ENCODE results near the gene PFDN6.
"Not testable (repeated sequence)": the region's sequence is repeated elsewhere in the genome, so short reads cannot be mapped to it uniquely, and the experiment has no call there.

PFDN6 gene

DNA sequence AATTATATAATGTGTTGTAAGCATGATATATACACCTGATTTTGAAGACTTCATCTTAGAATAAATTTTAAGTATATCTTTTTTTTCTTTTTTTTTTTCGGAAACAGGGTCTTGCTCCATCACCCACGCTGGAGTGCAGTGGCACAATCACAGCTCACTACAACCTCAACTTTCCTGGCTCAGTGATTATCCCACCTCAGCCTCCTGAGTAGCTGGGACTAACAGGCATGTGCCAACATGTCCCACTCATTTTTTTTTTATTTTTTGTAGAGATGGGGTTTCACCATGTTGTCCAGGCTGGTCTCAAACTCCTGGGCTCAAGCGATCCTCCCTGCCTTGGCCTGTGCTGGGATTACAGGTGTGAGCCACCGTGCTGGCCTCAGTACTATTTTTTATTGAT is 34.8 kb upstream of the PFDN6 start:
- no peak overlapping the region for H3K9ac ChIP-seq (ENCODE audit: low read length)
- H3K27me3 ChIP-seq (ENCODE audit: control insufficient read depth, insufficient read depth, low read length) = no peaks in the 10 kb centered on the region
- H3K4me3 ChIP-seq (ENCODE audit: low read length) = no peak overlapping the region
- H3K27ac ChIP-seq (ENCODE audit: low read length) = no peak overlapping the region
- H3K9me3 ChIP-seq (ENCODE audit: control insufficient read depth, low read depth, low read length) = no peaks in the 10 kb centered on the region
- peaks cover 6% of the 10 kb centered on the region for H3K4me1 ChIP-seq (ENCODE audit: control insufficient read depth, low read depth, low read length)
- H3K36me3 ChIP-seq (ENCODE audit: control insufficient read depth, low read depth, low read length) = peaks cover 6% of the 10 kb centered on the region

DNA sequence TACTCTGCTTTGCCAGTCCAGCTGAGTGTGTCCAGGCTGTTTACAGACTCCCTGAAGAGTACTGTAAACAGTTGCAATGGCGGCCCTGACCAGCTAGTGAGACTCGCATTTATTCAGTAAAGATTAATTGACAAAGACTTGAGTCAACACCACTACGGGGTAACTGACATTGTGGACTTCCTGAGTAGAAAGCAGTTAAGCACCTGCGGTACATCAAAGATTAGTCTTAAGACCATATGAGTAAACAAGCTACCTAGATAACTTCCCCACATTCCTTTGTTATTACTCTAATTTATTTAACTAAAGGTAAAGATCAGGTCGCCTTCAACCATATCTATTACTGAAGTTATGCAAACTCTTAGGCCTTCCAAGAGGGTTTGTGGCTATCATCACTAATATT is 30.4 kb upstream of the PFDN6 start:
- Histone ChIP-seq H3K27ac (ENCODE audit: low read length) (no peak overlapping the region), H3K36me3 (ENCODE audit: control insufficient read depth, low read depth, low read length) (peaks cover 24% of the 10 kb centered on the region), H3K9me3 (ENCODE audit: control insufficient read depth, low read depth, low read length) (no peaks in the 10 kb centered on the region), H3K27me3 (ENCODE audit: control insufficient read depth, insufficient read depth, low read length) (no peaks in the 10 kb centered on the region), H3K4me3 (ENCODE audit: low read length) (no peak overlapping the region), H3K9ac (ENCODE audit: low read length) (no peak overlapping the region), H3K4me1 (ENCODE audit: control insufficient read depth, low read depth, low read length) (no peaks in the 10 kb centered on the region)

DNA sequence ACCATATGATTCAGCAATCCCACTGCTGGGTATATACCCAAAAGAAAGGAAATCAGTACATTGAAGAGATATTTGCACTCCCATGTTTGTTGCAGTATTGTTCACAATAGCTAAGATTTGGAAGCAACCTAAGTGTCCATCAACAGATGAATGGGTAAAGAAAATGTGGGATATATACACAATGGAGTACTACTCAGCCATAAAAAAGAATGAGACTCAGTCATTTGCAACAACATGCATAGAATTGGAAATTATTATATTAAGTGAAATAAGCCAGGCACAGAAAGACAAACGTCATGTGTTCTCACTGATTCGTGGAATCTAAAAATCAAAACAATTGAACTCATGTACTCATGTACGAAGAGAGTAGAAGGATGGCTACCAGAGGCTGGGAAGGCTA is 26.9 kb upstream of the PFDN6 start:
- H3K9me3 ChIP-seq (ENCODE audit: control insufficient read depth, low read depth, low read length); H3K4me3 ChIP-seq (ENCODE audit: low read length); H3K4me1 ChIP-seq (ENCODE audit: control insufficient read depth, low read depth, low read length); H3K9ac ChIP-seq (ENCODE audit: low read length); H3K27me3 ChIP-seq (ENCODE audit: control insufficient read depth, insufficient read depth, low read length); H3K27ac ChIP-seq (ENCODE audit: low read length): not testable (repeated sequence)
- H3K36me3 ChIP-seq (ENCODE audit: control insufficient read depth, low read depth, low read length) = peaks cover 42% of the 10 kb centered on the region

DNA sequence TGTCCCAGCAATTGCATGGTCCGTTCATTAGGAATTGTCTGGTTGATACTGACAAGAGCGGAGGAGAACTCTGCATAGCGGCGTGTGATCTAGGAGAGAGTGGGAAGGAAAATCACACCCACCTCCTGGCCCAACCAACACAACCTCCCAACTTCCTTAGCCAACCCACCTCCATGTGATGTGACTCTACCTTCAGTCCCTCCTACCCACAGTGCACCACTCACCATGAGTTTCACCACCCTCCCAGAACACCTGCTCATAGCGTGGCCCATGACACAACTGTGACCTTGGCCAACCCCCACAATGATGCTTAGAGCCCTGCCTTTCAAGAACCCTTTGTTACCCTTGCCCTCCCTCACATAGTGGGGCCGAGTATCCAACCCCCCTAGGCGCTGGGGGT is 25.4 kb upstream of the PFDN6 start:
- H3K36me3 ChIP-seq (ENCODE audit: control insufficient read depth, low read depth, low read length) = peaks cover 49% of the 10 kb centered on the region
- H3K9ac ChIP-seq (ENCODE audit: low read length) = no peak overlapping the region
- no peaks in the 10 kb centered on the region for H3K4me1 ChIP-seq (ENCODE audit: control insufficient read depth, low read depth, low read length)

DNA sequence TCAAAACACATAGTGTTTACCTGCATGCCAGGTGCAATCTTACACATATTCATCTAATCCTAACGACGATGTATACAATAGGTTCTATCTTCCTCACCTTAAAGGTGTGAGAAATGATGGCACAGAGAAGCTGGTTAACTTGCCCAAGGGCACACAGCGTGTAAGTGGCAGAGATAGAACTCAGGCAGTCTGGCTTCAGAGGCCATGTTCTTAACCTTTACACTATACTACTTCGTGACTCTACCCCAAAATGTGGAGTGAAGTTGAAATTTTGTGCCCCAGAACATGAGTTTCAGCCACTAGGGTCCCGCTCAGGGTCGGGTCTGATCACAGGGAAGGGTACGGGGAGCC is 18.3 kb upstream of the PFDN6 start:
- H3K36me3 ChIP-seq (ENCODE audit: control insufficient read depth, low read depth, low read length) = peaks cover 60% of the 10 kb centered on the region
- H3K9ac ChIP-seq (ENCODE audit: low read length) = peak overlapping the region; percentile 87
- H3K4me3 ChIP-seq (ENCODE audit: low read length) = peak overlapping the region; percentile 78
- H3K9me3 ChIP-seq (ENCODE audit: control insufficient read depth, low read depth, low read length) = no peaks in the 10 kb centered on the region
- peak overlapping the region; percentile 95 for H3K27ac ChIP-seq (ENCODE audit: low read length)
- H3K4me1 ChIP-seq (ENCODE audit: control insufficient read depth, low read depth, low read length) = peaks cover 12% of the 10 kb centered on the region
- H3K27me3 ChIP-seq (ENCODE audit: control insufficient read depth, insufficient read depth, low read length) = no peaks in the 10 kb centered on the region

More for the DNA sequence above, 25.4 kb upstream of the PFDN6 start:
- H3K4me3 ChIP-seq (ENCODE audit: low read length) = no peak overlapping the region
- H3K27ac ChIP-seq (ENCODE audit: low read length) = no peak overlapping the region
- no peaks in the 10 kb centered on the region for H3K9me3 ChIP-seq (ENCODE audit: control insufficient read depth, low read depth, low read length)
- no peaks in the 10 kb centered on the region for H3K27me3 ChIP-seq (ENCODE audit: control insufficient read depth, insufficient read depth, low read length)

DNA sequence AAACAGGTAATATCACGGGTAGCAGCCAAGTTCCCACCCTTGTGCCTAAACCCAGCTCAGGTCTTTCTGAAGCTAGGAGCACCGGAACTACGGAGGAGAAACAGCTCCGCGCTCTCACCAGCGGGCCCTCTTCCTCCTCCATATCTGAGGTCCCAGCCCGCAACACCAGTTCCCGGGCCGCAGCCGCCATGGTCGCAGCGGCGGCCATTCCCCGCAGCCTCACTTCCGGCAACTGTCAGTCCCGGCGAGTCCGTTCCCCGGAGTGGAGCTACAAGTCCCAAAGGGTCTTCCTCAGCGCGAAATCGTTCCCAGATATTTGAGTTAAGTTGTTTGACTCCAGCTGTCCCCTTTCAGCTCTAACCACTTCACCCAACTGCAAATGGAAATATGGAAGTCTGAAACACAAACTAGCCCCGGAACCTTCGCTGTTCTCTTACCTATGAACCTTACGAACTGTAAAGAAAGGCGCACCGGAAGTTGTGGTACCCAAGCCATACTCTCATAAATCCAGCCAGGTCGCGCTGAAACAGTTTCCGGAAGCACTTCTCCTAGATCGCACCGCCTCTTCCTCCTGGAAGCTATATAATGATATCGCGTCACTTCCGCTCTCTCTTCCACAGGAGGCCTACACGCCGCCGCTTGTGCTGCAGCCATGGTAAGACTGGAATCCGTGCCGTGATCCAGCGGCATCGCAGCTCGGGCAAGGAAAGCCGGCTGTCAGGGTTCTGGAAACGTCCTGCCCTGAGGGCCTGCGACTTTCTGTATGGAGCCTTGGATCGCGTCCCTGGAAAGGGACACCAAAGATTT is 17.7 kb upstream of the PFDN6 start, which contains the start of the genes RPS18 and VPS52:
Gene RPS18, plus strand, starts transcription at position 608 of the 807 bp plus-strand sequence. Its CDS starts 45 bp downstream, at position 653.
Gene VPS52, minus strand, starts transcription at position 409 of the 807 bp plus-strand sequence. Its CDS starts 201 bp downstream, at position 208.
- peak within 1 kb of the TSS; percentile 95 for H3K27ac ChIP-seq (ENCODE audit: low read length)
- H3K27me3 ChIP-seq (ENCODE audit: control insufficient read depth, insufficient read depth, low read length) = no peaks in the 10 kb centered on the region
- peaks cover 12% of the 10 kb centered on the region for H3K4me1 ChIP-seq (ENCODE audit: control insufficient read depth, low read depth, low read length)
- peaks cover 60% of the 10 kb centered on the region for H3K36me3 ChIP-seq (ENCODE audit: control insufficient read depth, low read depth, low read length)
- H3K4me3 ChIP-seq (ENCODE audit: low read length) = peak within 1 kb of the TSS; percentile 78
- H3K9me3 ChIP-seq (ENCODE audit: control insufficient read depth, low read depth, low read length) = no peaks in the 10 kb centered on the region
- peak within 1 kb of the TSS; percentile 87 for H3K9ac ChIP-seq (ENCODE audit: low read length)

DNA sequence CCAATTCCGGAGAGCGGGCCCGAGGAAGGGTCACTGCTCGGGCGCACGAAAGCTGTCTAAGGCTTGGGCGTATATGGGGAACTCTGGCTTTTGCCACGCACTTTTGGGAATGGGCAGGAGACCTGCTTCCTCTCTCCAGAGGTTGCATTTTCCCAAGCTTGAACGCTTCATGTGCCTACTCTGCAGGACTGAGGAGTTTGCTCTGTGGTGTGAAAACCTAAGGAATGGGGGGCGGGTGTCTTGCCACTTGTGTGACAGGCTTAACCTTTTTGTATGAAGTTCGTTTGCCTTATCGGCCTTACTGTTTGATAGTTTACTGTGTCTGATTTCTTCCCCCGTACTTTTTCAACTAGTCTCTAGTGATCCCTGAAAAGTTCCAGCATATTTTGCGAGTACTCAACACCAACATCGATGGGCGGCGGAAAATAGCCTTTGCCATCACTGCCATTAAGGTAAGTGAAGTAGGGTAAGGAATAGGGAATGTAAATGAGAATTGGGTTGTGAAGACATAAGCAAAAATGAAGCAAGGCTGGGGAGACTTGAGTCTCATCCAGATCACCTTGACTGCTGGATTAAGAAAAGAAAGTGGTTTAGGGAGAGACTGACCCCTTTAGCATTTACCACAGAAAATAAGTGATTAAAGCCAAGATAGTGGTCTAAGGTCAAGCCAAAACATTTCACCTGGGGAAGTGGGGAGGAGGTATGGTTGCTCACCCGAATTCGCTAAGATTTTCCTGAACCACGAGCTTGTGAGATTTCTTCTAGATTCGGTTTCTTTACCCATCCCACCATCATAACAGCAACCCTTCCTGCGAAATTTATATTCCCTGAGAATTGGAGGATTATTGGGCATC is 16.9 kb upstream of the PFDN6 start:
- peak overlapping the region; percentile 50 for H3K27ac ChIP-seq (ENCODE audit: low read length)
- H3K36me3 ChIP-seq (ENCODE audit: control insufficient read depth, low read depth, low read length) = peaks cover 52% of the 10 kb centered on the region
- H3K9ac ChIP-seq (ENCODE audit: low read length) = peak overlapping the region; percentile 87
- H3K4me1 ChIP-seq (ENCODE audit: control insufficient read depth, low read depth, low read length) = peaks cover 12% of the 10 kb centered on the region
- H3K27me3 ChIP-seq (ENCODE audit: control insufficient read depth, insufficient read depth, low read length) = no peaks in the 10 kb centered on the region
- no peaks in the 10 kb centered on the region for H3K9me3 ChIP-seq (ENCODE audit: control insufficient read depth, low read depth, low read length)
- peak overlapping the region; percentile 78 for H3K4me3 ChIP-seq (ENCODE audit: low read length)

DNA sequence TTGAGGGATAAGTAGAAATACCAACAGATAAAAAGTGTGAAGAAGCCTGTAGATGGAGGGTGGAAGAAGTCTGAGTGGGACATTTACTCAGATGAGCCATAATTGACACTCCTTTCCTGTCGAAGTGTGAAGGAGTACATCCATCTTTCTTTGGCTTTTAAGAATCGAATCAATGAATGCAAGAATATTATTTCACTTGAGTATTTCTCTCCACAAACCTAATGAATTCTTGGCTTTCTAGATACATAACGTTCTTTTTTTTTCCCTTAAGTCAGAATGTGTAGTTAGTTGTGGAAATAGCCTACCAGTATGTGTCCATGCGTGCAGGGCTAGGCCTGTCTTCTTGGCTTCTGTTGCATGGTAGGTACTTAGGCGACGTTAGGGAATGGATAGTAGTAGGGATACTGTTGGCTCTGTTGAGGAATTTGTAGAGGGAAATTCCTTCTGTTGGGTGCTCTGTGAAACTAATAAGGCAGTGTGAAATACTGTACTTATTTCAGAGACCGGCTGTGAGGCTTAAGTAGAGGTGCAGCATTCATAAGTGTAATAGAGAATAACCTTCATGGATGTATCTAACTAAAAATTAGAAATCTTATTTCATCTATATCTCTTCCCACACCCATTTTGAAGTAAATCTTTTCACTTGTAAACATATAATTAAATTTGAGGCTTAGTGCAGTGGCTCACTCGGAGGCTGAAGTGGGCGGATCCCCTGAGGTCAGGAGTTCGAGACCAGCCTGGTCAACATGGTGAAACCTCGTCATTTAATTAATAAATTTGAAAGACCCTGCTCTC is 16.1 kb upstream of the PFDN6 start:
- peak overlapping the region; percentile 78 for H3K4me3 ChIP-seq (ENCODE audit: low read length)
- peaks cover 44% of the 10 kb centered on the region for H3K36me3 ChIP-seq (ENCODE audit: control insufficient read depth, low read depth, low read length)
- peaks cover 15% of the 10 kb centered on the region for H3K4me1 ChIP-seq (ENCODE audit: control insufficient read depth, low read depth, low read length)
- no peaks in the 10 kb centered on the region for H3K27me3 ChIP-seq (ENCODE audit: control insufficient read depth, insufficient read depth, low read length)
- H3K9me3 ChIP-seq (ENCODE audit: control insufficient read depth, low read depth, low read length) = no peaks in the 10 kb centered on the region
- H3K27ac ChIP-seq (ENCODE audit: low read length) = no peak overlapping the region
- peak overlapping the region; percentile 87 for H3K9ac ChIP-seq (ENCODE audit: low read length)

DNA sequence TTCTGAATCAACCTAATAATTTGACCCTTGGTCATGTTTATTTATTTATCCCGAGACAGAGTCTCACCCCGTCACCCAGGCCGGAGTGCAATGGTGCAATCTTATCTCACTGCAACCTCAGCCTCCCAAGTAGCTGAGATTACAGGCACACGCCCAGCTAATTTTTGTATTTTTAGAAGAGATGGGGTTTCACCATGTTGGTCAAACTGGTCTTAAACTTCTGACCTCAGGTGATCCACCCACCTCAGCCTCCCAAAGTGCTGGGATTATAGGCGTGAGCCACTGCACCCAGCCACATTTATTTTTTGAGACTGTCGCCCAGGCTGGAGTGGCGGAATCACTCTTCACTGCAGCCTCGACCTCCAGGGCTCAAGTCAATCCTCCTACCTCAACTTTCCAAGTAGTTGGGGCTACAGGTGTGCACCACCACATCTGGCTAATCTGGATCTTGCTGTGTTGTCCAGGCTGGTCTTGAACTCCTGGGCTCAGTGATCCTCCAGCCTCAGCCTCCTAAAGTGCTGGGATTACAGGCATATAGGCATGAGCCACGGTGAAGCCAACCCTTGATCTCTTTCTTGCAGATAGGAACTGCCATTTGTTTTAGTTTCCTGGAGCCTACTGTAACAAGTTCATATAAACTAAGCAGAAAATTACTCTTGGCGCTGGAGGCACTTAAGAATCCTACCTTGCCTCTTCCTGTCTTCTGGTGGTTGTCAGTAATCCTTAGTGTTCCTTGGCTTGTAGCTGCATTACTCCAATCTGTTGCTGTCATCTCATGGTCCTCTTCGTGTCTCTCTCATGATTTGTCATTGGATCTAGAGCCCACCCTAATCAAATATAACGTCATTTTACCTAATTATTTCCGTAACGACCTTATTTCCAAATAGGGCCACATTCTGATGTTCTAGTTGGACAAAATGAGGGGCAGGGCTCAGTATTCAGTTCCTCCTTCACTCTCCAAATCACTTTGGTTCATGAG is 15.2 kb upstream of the PFDN6 start:
- no peaks in the 10 kb centered on the region for H3K27me3 ChIP-seq (ENCODE audit: control insufficient read depth, insufficient read depth, low read length)
- H3K4me1 ChIP-seq (ENCODE audit: control insufficient read depth, low read depth, low read length) = peaks cover 15% of the 10 kb centered on the region
- no peak overlapping the region for H3K27ac ChIP-seq (ENCODE audit: low read length)
- no peaks in the 10 kb centered on the region for H3K9me3 ChIP-seq (ENCODE audit: control insufficient read depth, low read depth, low read length)
- H3K4me3 ChIP-seq (ENCODE audit: low read length) = peak overlapping the region; percentile 78
- peaks cover 41% of the 10 kb centered on the region for H3K36me3 ChIP-seq (ENCODE audit: control insufficient read depth, low read depth, low read length)
- H3K9ac ChIP-seq (ENCODE audit: low read length) = peak overlapping the region; percentile 8

DNA sequence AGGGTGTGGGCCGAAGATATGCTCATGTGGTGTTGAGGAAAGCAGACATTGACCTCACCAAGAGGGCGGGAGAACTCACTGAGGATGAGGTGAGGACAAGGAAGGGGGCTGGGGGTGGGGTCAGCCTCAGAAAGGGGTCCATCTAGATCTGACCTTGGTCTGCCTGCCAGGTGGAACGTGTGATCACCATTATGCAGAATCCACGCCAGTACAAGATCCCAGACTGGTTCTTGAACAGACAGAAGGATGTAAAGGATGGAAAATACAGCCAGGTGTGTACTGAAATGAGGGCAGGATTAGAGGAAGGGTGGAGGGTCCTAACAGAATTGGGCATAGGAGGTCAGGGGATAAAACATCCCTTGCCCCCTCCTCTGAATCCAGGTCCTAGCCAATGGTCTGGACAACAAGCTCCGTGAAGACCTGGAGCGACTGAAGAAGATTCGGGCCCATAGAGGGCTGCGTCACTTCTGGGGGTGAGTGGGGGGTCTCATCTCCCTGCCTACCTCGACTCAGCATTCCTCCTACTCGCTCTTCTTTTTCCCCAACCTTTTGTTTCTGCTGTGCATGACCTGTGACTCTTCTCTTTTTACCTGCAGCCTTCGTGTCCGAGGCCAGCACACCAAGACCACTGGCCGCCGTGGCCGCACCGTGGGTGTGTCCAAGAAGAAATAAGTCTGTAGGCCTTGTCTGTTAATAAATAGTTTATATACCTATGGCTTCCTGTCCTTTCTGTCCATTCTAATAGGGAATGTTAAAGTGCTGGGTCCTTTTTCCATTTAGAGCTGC is 13.4 kb upstream of the PFDN6 start:
- Histone ChIP-seq H3K4me1 (ENCODE audit: control insufficient read depth, low read depth, low read length) (peaks cover 15% of the 10 kb centered on the region), H3K36me3 (ENCODE audit: control insufficient read depth, low read depth, low read length) (peaks cover 50% of the 10 kb centered on the region), H3K4me3 (ENCODE audit: low read length) (peak overlapping the region; percentile 78), H3K27ac (ENCODE audit: low read length) (peak overlapping the region; percentile 51), H3K9ac (ENCODE audit: low read length) (peak overlapping the region; percentile 73)
- not testable (repeated sequence) for H3K27me3 ChIP-seq (ENCODE audit: control insufficient read depth, insufficient read depth, low read length); H3K9me3 ChIP-seq (ENCODE audit: control insufficient read depth, low read depth, low read length)

All from iPS-18a (cell line).